ENCODE measurements around the gene RGS10. TPM values are rescaled to one million over a fixed set of nuclear protein-coding genes. Genes with fewer than 3 reads are reported as not detected.
"Not testable (repeated sequence)": the region's sequence is repeated elsewhere in the genome, so short reads cannot be mapped to it uniquely, and the experiment has no call there.

RGS10 gene
- polyA plus RNA-seq, 1 donor, result 35.5 TPM

DNA sequence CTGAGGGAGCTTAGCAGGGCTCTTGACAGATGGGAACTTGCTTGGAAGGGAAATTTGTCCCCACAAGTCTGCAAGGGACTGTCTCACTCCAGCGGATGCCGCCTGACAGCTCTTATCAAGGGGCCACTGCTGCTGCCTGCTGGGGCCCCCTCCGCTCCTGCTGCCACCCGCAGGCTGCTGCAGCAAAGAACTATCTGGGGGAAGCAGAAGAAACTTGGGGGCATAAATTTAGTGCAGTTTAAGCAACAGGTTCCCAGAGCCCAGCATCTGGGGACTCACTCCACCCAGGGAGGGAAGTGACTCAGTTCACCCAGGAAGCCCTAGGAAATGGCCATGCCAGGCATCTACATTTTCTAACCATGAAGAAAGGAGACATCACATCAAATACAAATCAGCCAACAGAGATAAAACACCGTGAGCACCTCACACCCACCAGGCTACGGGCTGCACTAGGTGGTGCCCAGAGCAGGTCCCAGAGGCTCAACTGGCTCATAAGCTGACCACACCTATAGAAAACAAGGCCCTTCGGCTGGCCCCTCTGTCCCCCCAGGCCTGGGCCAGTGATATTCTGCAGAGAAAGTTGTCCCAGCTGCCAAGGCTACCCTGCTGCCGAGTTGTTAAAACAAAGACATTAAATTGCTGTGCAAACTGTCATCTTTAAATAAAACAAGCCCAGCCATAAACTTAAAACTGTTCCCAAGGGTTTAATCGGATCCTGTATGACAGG, 3.7 kb downstream of the RGS10 start:
- no peak for DNase-seq

DNA sequence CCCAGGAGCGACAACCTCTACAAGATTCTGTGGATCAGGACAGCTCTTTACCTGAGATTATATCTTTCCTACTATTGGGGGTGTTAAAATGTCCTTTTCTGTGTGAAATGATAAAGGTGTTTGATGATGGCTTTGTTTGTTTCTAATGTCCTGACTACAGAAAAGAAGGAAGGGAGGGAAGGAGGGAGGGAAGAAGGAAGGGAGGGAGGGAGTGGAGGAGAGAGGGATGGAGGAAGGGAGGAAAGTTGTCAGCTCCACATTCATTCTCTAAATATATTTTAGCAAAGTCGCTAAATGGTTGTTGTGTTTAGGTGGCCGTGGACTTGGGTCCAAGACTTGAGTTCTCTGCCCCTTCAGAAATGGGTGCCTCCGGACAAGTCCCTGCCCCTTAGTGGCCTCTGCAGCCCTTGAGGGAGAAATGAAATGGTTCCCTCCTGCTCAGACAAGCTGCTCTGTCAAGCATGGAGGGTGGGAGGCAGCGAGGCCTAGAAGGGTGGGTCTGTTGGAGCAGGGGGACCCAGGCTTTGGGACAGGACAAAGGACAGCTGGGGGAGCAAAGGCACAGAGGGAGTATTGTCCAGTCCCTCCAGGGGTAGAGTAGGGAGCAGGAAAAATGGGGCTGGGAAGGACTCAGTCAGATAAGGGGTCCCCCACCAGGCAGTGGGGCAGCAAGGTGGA, 4.4 kb downstream of the RGS10 start:
- no peak for DNase-seq

DNA sequence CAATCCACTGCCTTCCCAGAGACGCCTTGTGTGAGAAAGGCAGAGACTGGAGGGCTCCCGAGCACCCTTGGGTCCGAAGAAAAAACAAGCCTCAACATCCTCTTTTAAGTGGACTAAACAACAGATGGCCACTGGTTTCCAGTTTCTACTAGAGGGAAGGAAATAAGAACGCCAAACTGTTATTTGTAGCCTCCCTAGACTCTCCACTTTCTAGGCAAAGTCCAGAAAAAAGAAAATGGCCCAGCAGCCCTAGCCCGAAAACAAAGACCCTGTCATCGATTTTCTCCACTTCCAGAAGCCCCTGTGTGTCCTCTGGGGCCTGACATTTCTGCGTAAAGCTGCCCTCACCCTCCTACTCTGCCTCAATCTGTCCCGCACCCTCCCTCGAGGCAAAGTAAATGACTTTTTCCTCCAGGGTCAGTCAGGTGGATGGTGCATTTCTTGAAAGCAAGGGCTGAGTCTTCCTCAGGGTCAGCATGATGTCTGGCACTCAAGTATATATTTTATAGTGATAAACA, 6.0 kb downstream of the RGS10 start:
- DNase-seq, result no peak

DNA sequence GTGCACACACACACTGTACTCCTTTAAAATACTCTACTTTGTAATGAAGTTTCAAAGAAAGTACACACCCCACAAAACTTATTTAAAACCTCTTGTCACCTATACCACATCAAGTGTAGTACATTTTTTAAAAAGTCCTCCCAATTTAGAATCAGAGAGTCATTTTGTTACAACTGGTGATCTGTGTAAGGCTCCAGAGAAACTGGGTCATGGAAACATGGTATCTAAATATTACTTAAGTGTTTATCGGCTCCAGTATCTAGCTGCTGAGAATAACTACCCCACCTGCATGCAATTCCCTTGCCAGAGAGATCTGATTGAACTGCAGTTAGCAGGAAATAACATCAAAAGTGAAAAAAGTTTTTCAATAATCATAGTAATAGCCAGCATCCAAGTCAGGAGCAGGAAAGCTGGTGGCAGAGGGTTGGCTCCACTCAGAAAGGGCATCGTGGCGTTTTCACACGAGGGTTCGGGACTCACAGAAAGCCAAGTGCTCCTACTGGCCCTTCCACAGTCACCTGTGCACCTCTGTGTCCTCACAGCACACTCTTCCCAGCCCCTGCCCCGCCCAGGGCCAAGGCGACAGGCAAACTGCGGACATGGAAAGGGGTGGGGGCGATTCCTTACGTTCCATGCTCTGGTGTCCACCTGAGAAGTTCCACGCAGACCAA, 6.5 kb downstream of the RGS10 start:
- no peak for DNase-seq

DNA sequence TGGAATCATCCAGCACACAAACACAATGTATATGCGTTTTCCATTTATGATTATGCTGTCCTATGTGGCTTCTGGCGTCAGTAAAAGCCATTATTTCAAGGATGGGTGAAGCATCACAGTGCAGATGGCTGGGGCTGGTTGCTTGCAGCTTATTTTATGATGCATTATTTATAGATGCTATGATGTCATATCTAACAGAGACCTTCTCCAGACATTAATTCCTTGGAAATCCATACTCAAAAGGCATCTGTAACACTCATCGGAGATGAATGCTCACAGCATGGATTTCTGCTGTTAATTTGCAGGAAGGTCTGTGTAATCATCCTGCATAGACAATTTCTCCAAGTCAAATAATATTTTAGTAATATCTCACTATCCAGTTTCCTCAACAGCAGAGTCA, 7.2 kb downstream of the RGS10 start:
- DNase-seq, result no peak

DNA sequence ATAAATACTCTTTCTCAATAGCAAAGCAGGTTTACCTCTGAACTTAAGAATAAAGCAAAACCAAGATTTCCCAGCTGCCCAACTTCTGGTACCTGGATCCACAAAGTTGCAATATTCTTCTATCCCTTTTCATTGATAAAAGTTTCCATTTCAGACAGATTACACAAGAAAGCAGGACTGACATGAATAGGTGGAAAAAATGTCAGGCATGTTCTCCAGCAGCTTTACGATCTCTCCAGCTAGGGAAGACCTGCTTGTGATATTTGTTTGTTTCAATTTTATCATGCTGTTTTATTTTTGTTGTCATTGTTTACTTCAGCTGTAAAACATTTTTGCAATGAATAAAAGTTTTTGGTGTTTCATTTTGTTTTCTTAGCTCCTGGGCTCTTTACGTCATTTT, 9.0 kb downstream of the RGS10 start:
- DNase-seq, result no peak

DNA sequence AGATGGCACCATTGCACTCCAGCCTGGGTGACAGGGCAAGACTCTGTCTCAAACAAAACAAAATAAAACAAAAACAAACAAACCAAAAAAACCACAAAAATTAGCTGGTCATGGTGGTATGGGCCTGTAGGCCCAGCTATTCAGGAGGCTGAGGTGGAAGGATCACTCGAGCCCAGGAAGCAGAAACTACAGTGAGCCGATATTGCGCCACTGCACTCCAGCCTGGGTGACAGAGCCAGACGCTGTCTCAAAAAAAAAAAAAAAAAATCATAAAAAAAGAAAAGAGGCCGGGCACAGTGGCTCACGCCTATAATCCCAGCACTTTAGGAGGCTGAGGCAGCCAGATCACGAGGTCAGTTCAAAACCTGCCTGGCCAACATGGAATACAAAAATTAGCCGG, 9.7 kb downstream of the RGS10 start:
- not testable (repeated sequence) for DNase-seq

DNA sequence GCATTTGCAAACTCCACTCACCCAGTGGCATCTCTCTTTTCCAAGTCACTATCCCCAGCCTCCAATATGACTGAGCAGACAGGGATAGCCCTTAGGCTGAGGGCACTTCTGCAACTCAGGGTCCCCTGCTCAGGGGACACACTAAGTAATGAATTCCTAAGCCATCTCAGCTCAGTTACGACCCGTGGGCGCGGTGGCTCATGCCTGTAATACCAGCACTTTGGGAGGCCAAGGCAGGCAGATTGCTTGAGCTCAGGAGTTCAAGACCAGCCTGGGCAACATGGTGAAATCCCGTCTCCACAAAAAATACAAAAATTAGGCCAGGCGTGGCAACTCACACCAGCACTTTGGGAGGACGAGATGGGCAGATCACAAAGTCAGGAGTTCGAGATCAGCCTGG, 10.3 kb downstream of the RGS10 start:
- not testable (repeated sequence) for DNase-seq

DNA sequence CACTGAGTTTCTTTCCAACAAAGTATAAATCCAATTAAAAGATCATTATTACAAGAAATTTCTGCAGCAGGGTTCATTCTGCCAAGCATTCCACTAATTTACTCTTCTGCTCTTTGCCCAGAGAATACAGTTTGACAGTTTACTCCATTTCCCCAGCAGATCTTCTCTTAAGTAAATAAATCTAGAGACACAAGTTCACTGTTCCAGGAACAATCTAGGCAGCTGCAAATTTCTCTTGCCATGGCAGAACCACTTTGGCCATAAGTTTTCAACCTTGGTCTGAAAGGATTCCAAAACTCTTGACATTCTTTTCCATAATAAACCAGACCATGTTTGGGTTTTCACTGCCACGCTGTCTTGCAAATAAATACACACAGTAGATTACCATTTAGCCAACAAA, 11.5 kb downstream of the RGS10 start:
- no peak for DNase-seq

DNA sequence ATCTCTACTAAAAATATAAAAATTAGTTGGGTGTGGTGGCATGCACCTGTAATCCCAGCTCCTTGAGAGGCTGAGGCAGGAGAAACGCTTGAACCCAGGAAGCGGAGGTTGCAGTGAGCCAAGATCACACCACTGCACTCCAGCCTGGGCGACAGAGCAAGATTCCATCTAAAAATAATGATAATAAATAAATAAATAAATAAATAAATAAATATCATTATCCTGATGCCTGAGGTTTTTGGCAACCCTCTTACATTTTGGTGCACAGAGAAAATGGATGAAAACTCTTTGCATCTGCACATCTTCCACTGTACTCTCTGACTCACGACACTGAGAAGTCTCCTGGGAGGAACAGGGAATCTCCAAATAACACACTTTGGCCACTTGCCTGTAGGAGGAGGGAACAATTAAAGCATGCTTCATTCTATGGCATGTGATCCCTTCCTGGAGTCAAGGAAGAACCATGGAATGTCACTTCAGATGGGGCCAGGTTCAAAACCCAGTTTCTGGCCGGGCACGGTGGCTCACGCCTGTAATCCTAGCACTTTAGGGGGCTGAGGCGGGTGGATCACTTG, 13.8 kb downstream of the RGS10 start:
- peak; percentile 61 for DNase-seq

DNA sequence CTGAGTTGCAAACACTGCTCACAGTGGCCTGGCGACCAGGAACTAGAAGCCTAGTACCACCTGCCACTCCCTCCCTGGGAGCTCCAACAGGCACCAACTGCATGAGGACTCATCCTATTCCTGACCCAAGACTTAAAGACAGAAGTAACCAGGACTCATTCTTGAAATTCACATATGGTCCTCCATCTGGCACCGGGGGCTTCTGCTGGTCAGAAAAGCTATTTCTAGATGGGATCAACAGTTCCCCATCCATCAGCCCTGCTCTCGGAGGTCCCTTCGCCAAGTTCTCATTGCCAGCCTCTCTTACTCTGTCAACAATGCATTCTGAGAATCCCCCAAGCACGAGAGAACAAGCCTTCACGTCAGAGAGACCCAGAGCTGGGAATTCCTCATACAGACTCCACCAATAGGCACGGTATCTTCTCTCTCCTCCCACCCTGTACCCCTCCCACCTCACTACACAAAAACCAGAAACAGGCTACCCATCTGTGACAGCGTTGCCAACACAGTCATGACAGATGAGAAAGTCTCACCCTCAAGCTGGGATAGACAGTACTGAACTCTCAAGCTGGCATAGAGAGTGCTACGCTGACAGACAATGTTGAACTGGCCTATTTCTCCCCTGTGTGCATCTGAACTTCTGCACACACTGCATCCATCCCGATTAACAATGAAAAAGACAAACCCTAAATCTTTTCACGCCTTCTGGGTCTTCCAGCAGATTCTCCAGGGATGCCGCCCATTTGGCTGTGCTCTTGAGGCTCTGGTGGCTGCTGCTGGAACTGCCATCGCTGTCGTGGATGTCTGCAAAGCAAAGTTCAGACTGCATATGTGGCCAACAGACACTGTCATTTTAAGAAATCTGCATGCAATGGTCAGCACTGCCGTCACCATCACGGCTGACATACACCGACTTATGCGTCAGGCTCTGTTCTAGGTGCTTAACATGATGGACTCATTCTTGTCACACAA, 15.6 kb downstream of the RGS10 start:
- no peak for DNase-seq

DNA sequence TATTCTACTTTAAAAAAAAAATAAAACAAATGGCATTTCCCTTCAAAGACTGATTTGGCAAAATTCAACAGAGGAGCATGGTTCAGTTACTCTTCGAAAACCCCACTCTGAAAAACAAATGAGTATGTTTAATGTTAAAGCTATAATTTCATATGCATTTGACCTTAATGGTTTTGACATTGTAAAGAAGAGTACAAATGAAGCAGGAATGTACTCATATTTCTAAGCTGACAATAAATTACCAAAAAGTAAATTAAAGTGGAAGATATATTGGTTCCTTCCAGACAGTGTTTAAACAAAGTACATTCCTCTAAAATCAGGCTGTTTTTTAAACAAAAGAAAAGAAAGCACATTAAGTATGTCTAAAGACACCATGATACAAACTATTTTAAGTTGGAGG, 16.4 kb downstream of the RGS10 start:
- no peak for DNase-seq

DNA sequence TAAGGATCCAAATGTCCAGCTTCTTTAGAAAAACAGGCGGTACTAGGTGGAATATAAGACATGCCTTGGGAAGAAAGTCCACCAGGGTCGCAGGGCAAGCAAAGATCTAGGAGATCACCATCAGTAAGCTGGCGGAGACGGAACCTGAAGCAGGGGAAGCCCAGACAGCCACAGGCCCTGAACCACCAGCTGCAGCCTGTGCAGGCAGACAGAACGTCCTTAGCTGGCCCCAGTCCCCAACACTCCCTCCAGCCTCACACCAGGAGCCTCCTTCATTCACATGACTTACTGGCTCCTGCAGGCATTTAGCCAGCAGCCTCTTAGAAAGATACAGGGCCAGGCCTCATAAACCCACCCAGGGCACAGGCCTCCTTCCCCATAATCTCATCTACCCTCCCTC, 17.4 kb downstream of the RGS10 start:
- DNase-seq, result no peak

DNA sequence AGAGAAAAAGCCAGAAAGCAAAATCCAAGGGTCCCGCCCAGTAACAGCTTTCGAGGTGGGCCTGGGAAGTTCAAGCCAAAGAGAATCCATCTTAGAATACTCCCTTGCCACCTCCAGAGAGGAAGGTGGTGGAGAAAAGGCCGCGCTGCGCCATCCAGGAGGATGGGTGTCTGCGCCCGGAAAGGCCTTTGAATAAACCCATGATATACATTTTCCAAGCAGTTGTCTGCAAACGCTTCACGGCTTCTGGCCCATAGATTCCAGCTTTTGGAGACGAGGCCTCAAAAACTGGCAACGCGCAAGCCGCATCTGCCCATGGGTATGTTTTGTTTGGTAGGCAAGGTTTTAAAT, 17.8 kb downstream of the RGS10 start:
- no peak for DNase-seq

DNA sequence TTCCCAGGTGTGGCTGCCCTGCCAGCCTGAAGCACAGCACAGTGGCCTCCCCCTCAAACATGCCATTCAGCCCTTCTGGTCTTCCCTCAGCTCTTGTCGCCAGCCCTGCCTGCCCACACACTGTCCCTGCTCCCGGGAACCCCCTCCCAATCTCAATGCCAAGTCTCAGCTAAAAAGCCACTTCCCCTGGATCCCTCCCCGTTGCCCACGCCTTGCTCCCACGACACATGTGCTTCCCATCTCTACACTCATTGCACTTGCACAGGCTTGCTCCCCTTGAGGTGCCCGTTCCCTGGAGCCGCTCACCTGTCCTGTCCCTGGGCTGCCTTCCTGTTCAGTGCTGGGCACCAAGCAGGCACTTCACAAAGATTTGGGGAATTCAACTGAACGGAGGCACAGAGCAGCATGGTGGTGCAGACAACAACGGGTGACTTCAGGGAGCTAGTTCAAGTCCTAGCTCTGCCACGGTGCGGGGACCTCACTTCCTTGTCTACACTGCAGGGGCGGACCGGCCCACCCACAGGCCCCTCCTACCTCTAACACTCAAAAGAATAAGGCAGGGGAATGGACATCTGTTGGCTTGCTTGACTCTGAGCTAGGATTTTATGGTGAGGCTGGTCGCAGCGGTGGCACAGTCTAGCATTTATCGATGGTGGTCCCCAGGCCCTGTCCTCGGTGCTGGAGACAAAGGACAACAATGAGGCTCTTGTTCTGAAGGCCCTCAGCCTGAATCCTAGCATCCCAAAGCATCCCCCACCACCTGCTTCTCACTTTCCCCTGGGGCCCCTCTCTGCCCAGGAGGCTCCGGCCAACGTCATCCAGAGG, 18.4 kb downstream of the RGS10 start:
- DNase-seq, result no peak

DNA sequence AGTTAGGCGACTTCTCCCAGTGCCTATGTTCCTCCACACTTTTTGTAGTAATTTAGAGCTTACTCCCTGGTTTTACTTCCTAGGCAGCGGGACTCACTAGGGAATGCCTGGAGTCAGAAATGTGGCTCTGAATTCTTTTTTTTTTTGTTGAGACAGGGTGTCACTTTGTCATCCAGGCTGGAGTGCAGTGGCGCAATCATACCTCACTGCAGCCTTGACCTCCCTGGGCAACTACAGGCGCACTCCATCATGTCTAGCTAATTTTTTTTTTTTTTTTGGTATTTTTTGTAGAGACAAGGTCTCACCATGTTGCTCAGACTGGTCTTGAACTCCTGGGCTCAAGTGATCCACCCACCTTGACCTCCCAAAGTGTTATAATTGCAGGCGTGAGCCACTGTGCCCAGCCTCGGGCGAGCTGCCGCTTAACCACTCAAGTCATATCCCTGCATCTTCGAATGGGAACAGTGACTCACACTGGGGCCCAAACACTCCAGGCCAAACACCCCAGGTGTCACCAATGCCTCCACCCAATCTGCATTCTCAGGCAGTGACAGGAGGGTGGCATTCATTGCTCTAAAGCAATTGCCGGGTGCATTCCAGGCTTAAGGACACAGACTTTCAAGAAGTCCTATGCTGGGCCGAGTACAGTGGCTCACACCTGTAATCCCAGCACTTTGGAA, 19.6 kb downstream of the RGS10 start:
- DNase-seq, result no peak

DNA sequence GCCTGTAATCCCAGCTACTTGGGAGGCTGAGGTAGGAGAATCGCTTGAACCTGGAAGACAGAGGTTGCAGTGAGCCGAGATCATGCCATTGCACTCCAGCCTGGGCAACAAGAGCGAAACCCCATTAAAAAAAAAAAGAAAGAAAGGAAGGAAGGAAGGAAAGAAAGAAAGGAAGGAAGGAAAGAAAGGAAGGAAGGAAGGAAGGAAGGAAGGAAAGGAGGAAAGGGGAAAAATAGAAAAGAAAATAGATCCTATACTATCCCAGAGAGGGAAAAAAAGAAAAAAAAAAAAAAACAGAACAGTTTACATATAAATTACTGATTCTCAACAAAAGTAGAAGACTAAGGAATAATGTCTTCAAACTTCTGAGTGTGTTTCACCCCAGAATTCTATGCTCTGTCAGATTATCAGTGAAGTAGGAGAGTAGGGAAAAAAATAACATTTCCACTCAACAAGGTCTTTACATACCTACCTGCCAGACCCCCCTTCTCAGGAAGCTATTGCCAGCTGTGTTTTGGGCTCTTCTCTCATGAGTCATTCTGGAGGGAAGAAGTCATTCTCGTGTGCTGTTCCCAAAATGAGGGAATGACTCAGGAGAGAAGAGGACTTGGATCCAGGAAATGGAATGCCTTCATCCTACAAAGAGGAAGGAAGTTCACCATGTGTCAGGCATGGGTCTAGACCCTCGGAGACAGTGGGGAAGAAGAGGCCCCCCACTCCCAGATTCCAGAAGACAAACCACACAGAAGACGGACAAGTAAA, 20.9 kb downstream of the RGS10 start:
- no peak for DNase-seq

DNA sequence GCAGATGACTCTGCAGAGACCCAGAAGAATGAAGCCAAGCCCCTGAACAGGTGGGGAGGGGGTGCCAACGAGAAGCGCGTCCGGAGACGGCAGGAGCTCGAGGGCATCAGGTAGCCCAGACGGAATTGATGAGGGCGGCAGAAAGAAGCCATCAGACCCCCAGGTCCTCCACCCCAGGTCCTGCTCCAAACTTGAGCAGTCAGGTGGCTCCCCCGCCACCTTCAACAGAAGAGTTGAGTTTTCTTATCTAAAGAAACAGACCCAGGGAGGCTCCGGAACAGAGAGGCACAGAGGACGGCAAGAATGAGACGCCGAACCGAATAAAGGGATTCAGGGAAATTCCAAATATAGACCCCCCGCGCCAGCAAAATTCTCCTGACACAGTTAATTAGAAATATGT, 22.2 kb downstream of the RGS10 start:
- DNase-seq, result no peak

DNA sequence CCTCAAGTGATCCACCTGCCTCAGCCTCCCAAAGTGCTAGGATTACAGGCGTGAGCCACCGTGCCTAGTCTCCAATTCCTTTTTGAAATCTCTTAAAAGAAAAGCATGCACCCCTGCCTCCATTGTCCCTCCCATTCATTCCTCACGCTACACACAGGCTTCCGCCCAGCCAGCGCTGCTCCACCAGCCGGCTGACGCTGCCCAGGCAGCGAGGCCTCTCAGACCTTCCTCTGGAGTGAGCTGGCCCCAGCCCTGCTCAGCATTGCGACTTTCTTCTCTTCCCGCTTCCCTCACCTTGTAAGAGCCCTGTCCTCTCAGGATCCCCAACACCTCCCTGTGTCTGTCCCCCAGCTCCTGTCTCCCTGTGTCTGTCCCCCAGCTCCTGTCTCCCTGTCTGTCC, 23.6 kb downstream of the RGS10 start:
- DNase-seq, result no peak

DNA sequence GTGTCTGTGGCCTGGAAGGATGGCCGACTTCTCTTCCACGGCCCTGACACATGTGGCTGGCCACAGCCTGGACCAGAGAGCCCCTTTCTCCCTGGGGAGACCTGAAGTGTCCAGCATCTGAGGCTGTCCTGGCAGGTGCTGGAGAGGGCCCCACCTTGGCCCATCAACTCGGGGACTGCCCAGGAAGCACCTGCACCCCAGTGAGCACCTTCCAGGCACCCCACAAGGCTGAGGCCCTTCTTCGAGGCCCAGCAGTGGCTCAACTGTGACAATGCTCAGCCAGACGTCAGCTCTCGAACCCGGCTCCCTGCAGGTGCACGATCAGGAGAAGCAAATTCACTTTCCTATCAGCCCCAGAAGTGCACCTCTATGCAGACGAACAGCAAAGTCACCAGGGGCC, 24.3 kb downstream of the RGS10 start:
- no peak for DNase-seq

Measured in hindlimb muscle (tissue), 1 donor.